MV-4-11 (cell line): Measurements from ENCODE around the gene AZIN2.
"Not testable (repeated sequence)": the region's sequence is repeated elsewhere in the genome, so short reads cannot be mapped to it uniquely, and the experiment has no call there.

ENCODE experiments used
- DNase-seq: peaks from one replicate; lab custom pipeline; 2025; lab: John Stamatoyannopoulos, UW

The AZIN2 gene

DNA sequence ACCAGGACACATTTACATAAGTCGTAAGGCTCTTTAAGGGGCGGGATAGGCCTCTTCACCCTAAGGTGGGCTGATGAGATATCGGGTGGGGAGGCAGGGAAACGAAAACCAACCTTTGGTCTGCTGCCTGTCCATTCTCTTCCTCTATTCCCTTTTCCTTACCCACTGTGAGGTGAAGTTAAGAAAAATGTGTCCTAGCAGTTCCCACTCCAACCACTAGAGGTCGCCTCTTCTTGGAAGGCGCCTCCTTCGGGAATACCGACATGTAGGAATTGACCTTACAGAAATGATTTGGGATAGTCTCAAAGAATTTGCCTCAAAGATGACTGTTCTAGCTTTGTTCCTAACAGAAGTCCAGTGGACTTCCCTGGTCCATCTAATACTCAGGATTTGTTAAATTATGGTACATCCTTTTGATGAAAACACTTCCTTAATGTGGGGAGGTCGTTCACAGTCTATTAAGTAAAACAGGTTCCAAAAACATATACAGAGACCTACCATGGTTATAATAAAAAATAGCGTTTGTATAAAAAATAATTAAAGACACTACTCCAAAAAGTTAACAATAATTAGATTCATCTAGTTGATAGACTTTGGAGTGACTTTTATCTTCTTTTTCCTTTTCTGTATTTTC, 14.1 kb downstream of the AZIN2 start:
- no peak for DNase-seq

DNA sequence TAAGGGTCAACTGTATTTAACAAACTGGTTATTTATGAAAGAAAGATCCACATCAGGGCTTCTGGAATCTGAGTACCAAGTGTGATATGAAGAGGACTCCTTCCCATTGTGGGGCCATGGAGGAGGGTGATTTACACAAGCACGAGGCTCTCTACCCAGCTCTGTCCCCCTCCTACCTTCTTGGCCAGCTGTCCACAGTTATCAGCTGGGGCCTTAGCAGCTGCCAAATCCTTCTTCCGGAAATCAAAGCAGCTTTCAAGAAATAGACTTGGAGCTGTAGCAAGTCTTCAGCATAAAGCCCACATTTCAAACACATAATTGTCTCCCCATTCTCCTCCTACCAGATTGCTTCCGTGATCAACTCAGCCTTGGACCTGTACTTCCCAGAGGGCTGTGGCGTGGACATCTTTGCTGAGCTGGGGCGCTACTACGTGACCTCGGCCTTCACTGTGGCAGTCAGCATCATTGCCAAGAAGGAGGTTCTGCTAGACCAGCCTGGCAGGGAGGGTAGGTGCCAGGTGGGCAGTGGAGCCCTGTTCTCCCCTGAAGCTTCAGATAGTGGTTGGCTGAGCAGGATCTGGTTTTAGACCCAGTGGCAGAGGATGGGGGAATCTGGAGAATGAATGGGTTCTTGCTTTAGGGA, 15.5 kb downstream of the AZIN2 start:
- no peak for DNase-seq

DNA sequence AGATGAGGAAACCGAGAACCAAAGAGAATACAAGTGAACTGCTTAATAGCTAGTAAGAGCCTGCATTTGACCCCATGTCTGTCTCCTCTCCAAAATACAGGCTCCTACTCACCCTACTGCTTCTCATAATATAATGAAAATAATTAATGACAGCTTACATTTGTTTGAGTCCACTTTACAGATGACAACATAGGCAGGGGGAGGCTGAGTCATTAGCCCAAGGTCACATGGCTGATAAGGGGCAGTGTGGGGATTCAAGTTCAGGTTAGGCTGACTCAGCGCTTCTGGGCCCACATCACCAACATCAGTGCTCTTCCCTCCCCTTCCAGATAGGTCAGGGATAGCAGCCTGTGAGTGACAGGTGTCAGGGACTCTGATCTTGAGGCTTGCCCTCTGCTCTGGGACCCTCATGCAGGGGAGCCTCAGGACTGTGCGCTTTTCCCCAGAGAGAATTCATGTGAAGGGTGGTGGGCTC, 16.2 kb downstream of the AZIN2 start:
- no peak for DNase-seq

DNA sequence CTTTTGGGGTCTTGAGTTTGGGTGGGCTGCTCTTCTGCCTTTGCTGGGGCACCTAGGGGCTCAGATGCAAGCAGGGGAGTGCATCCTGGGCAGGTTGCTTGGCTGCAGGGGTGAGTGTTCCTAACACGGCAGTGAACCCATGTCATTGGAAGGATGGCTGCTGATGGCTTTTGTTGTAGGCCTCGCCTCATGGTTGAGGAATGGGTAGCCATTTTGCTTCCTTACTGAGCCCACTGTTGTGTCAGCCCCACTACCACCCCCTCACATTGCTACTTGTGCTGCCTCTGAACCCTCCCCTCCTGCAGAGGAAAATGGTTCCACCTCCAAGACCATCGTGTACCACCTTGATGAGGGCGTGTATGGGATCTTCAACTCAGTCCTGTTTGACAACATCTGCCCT, 16.8 kb downstream of the AZIN2 start:
- no peak for DNase-seq

DNA sequence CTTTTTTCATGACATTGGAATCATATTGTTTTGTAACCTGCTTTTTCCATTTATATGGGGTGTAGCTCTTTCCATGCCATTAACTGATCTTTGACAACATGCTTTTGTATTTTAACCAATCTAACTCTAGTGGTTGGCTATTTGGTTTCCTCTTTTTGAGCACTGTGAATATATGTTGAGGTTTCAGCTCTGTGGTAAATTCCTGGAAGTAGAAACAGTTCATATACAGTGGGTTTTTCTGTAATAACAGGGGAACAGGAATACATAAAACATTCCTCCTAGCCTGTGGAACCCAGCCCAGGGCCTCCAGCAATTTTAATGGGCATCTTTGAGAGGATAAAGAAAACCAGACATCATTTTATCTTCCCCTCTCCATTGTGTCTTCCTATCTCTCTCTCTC, 17.4 kb downstream of the AZIN2 start:
- peak; percentile 91 for DNase-seq

DNA sequence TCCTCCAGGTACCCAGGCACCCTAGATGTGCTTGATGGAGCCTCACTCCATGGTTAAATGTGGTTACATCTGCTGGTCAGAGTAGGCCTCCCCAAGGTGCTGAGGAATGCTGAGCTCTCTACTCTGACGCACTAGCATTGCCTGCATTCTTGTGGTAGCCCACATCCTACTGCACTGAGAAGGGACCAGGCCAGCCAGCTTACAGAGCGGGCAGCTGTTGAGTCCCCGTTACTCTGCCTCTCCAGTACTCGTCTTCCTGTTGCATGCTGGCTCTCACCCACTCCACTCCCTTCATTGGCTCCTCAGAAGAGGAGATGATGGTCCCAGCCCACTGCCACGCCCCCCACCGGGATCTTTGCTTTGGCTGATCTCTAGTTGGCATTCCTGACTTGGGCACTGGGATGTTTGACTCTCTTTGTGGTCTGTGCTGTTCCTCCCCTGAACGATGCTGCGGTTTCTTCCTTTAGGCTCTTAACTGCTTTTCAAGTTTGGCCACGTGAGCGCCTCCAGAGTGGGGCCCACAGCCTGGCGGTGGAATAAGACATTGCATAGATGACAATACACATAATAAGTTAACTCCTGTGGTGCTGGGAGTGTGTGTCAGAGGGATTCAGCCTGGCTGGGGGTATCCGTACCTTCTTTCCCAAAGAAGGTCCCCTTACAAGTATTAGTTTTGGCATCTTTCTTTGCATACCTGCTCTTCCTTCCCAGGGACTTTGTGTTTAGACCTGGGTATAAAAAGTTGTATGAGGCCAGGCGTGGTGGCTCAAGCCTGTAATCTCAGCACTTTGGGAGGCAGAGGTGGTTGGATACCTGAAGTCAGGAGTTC, 18.6 kb downstream of the AZIN2 start:
- DNase-seq: peak; percentile 100

DNA sequence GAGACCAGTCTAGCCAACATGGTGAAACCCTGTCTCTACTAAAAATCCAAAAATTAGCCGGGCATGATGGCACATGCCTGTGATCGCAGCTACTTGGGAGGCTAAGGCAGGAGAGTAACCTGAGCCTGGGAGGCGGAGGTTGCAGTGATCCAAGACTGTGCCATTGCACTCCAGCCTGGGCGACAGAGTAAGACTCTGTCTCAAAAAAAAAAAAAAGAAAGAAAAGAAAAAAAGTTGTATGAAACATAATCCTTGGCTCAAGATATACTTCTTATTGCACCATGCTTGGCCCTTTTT, 19.1 kb downstream of the AZIN2 start:
- DNase-seq: not testable (repeated sequence)

DNA sequence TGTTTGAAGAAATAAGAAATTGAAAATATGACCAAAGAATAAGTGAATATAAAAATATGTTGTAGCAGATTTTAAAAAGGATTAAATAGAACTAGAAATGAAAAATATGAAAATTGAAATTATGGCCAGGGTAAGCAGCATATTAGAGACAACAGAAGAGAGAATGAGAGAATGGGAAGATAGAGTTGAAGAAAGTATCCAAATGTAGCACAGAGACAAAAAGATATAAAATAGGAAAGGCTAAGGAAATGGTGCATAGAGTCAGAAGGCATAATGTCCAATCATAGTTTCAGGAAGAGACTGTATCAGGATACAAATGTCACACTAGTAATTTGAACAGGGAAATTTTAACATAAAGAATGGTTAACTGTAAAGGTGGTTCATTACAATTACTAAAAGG, 29.5 kb downstream of the AZIN2 start:
- no peak for DNase-seq

DNA sequence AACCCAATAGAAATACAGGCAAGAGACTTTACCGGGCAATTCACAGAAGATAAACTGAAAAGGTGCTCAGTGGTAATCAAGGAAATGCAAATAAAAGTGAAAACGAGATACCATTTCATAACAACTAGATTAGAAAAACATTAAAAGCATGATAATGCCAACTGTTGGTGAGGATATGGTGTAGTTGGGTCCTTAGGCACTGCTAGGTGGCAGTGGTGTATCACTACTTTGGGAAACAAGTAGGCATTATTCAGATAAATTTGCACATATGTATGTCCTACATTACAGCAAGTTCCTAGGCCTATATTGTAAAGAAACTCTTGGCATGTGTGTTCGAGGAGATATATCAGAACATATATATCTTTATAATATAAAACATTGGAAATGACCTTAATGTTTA, 31.0 kb downstream of the AZIN2 start:
- peak; percentile 29 for DNase-seq

DNA sequence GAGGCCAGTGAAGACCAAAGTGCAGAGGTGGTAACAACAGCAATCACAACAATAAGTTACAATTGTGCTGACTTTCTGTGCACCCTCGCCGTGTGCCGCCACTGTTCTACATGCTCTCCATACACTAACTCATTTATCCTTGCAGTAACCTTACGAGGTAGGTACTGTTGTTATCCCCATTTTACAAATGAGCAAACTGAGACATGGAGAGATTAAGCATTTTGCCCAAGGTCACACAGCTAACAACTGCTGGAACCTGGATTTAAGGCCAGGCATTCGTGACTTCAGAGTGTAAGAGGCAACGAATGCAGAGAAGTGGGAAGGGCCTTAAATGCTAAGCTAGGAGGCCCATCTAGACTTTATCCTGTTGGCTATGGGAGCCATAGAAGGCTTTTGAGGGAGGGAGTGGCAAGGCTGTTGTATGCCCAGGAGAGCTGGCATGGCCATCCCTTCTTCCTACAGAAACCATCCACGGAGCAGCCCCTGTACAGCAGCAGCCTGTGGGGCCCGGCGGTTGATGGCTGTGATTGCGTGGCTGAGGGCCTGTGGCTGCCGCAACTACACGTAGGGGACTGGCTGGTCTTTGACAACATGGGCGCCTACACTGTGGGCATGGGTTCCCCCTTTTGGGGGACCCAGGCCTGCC, 36.6 kb downstream of the AZIN2 start:
- DNase-seq: no peak

DNA sequence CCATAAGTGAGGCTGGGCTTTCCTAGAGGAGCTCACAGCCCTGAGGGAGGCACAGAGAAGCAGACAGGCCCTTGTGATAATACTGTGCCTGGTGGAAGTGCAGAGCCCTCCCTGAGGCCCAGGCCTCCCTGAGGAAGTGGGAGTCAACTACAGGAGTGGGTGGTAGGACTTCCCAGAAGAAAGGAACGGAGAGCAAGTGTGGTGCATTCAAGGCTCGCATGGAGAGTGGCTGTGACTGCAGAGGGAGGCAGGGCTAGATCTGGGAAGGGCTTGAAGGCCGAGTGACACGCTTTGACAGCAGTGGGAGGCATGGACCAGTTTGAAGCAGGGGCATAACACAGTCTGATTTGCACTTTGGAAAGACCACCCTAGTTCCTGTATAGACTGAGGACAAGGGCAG, 37.3 kb downstream of the AZIN2 start:
- DNase-seq: no peak

DNA sequence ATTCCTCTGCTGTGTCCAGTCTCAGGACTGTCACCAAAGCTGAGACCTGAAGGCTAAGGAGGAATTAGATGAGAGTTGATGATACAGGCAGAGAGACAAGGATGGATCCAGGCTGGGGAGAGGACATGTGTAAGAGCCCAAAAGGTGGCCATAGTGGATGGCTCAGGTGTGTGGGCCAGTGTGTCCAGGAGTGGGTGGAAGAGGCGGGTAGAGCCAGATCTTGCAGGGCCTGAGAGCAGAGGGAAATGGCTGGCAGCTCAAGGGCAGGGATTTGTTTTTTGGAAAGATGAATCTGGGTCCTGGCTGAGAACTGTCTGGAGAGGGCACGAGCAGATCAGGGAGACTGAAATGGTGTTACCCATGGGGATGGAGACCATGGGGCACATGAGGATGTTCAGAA, 38.1 kb downstream of the AZIN2 start:
- DNase-seq: no peak

DNA sequence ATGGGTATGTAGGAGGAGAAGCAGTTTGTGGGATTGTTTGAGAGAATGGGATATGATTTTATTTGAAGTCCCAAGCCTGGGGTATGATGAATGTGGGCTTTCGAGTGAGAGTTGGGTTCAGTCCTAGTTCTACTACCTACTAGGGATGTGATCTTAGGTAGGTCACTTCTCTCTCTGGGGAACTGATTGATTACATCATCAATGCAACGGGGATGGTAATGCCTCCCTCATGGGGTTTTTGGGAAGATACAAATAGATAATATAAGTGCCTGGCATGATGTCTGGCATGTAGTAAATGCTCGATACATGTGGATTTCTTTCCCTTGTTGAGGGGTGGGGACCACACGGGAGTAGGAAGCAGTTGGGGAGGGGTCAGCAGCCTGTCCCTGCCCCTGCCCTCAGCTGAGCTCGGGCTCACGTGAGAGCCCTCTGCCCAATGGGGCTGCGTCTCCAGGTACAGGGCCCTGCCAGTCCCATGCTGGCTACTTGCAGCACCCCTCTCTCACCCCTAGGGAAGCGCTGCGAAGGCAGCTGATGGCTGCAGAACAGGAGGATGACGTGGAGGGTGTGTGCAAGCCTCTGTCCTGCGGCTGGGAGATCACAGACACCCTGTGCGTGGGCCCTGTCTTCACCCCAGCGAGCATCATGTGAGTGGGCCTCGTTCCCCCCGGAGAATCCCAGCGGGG, 38.7 kb downstream of the AZIN2 start:
- DNase-seq: no peak

DNA sequence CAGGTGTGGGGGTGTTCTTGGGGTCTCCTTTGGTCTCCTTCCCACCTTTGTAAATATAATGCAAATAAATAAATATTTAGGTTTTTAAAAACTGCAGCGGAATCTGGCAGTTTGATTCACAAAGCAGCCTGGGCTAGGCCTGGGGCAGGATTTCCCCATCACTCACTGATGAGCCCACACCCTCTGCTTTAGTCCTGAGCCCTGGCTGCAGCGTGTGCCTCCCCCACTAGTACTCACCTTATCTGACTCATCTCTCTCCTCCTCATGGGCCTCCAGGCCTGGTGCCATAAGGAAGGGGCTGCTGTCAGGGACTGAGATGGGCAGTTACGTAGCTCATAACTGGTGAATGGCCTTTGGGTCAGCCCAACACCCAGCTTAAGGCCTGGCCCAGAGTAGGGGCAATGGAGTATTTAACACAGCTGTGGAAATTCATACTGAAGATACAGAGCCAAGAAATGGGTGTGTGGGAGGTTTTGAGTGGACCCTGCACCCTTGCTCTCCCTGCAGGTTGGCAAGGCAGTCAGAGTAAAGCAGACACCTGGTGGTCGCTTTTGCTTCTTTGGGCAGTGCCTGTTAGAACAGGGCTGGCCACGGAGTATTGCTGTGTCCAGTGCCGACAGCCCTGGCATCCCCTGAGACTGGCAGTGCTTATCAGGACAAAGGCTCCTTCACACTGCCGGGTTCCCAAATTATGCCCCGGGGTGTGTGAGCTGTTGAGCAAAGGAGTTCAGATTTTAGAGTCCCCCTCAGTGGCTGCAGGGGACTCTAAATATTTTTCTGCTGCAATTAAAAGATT, 39.7 kb downstream of the AZIN2 start:
- no peak for DNase-seq

DNA sequence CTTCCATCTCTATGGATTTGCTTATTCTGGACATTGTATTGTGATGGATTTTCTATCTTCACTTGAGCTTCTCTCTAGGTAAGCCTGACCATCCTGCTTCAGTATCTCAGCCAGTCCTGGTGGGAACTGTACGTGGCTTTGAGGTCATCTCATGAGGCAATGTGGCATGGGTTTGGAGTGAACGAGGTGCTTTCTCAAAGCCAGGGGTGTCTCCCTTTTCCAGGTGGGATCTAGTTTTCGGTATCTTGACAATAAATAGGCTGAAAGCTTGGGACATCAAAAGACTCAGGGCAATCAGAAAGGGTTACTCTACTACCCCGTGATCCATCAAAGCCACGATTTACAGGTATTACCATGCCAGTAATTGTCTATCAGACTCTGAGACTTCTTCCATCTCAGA, 40.8 kb downstream of the AZIN2 start:
- no peak for DNase-seq

DNA sequence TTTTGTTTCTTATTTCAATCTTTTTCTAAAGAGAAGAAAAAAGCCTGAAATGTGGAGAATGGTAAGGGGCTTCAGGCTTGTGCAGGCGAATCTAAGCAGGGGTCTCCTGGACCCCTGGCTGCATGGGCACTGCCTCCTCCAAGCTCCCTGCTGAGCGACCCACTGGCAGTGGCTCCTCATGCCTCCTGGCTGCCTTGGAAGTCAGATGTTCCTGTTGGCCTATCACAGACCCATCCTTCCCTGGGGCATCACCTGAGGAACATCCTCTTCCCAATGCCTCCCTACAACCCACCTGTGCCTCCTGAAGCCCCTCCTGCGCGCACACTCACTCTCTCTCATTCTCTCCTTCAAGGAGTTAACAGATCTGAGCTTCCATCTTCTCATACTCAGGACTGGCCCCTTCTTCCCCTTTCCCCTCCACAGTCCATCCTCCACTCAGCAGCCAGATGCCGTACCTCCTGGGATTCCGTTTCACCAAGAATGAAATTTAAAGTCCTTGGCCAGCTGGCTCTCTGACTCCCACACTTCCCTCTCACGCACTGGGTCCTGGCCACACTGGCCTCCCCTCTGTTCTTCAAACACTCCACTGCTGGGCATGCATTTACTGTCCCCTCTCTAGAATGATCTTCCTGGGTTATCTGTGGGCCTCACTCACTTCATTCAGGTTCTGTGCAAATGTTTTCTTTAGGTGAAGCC, 41.7 kb downstream of the AZIN2 start:
- DNase-seq: no peak

DNA sequence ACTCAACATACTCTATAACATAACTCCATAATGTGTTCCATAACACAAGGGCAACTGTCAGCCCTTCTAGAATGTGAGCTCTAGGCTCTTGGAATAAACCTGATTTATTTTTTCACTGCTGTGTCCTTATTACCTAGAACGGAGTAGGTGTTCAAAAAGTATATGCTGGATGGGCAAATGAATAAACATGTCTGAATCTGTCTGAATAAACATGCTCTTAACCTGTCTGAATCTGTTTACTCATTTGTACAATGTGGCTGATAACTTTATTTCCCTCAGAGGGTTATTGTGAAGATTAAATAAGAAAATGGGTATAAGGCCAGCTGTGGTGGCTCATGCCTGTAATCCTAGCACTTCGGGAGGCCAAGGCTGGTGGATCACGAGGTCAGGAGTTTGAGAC, 42.3 kb downstream of the AZIN2 start:
- DNase-seq: no peak

DNA sequence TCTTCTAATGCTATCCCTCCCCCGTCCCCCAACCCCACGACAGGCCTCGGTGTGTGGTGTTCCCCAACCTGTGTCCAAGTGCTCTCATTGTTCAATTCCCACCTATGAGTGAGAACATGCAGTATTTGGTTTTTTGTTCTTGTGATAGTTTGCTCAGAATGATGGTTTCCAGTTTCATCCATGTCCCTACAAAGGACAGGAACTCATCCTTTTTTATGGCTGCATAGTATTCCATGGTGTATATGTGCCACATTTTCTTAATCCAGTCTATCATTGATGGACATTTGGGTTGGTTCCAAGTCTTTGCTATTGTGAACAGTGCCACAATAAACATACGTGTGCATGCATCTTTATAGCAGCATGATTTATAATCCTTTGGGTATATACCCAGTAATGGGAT, 43.7 kb downstream of the AZIN2 start:
- DNase-seq: not testable (repeated sequence)

DNA sequence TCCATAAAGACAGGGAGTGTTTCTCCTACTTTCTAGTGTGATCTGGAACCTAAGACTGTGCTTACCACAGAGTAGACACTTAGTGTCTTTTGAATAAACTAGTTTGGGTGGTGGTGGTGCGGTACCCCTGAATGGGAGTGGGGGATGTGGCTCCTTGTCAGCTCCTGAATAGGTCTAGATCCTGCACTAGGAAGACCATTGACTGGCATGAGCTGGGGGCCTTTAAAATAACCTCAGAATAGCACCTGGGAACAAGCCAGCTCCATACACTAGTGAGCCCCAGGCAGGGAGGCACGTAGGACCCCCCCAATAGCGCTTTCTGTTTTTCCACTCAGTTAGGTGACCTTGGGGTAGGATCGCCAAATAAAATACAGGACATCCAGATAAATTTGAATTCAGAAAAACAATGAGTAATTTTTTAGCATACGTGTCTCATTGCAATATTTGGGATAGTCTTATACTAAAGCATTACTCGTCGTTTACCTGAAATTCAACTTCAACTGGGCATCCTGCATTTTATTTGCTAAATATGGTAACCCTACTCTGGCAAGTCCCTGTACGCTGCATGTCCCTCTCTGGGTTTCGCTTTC, 45.6 kb downstream of the AZIN2 start:
- DNase-seq: no peak
